ENCODE data around the gene POU6F2.
"Not testable (repeated sequence)": the region's sequence is repeated elsewhere in the genome, so short reads cannot be mapped to it uniquely, and the experiment has no call there.

Gene POU6F2

GRCh38 chr7:39001595-39001994, 23.9 kb downstream of the POU6F2 start:
- Histone ChIP-seq H3K27me3 (ENCODE audit: low read depth, low read length) (no peaks in the 10 kb centered on the region), H3K36me3 (ENCODE audit: control insufficient read depth in 1 of 2, insufficient read depth in 2 of 2, low read length in 2 of 2) (no peaks in the 10 kb centered on the region), H3K27ac (ENCODE audit: low read length) (no peak overlapping the region), H3K4me3 (ENCODE audit: low read depth in 1 of 2, low read length in 2 of 2) (no peak overlapping the region), H3K9me3 (ENCODE audit: control insufficient read depth in 1 of 2, low read length in 2 of 2) (no peaks in the 10 kb centered on the region), H3K4me1 (ENCODE audit: control insufficient read depth in 1 of 2, insufficient read depth in 2 of 2, low read length in 2 of 2) (no peaks in the 10 kb centered on the region)

GRCh38 chr7:39002755-39003154, 25.0 kb downstream of the POU6F2 start:
- no peaks in the 10 kb centered on the region for H3K36me3 ChIP-seq (ENCODE audit: control insufficient read depth in 1 of 2, insufficient read depth in 2 of 2, low read length in 2 of 2)
- H3K9me3 ChIP-seq (ENCODE audit: control insufficient read depth in 1 of 2, low read length in 2 of 2): no peaks in the 10 kb centered on the region
- no peak overlapping the region for H3K27ac ChIP-seq (ENCODE audit: low read length)
- no peaks in the 10 kb centered on the region for H3K27me3 ChIP-seq (ENCODE audit: low read depth, low read length)
- no peaks in the 10 kb centered on the region for H3K4me1 ChIP-seq (ENCODE audit: control insufficient read depth in 1 of 2, insufficient read depth in 2 of 2, low read length in 2 of 2)
- H3K4me3 ChIP-seq (ENCODE audit: low read depth in 1 of 2, low read length in 2 of 2): no peak overlapping the region

- Histone ChIP-seq H3K4me3 (ENCODE audit: low read depth in 1 of 2, low read length in 2 of 2) (no peak overlapping the region), H3K9me3 (ENCODE audit: control insufficient read depth in 1 of 2, low read length in 2 of 2) (no peaks in the 10 kb centered on the region), H3K27me3 (ENCODE audit: low read depth, low read length) (no peaks in the 10 kb centered on the region), H3K27ac (ENCODE audit: low read length) (no peak overlapping the region), H3K36me3 (ENCODE audit: control insufficient read depth in 1 of 2, insufficient read depth in 2 of 2, low read length in 2 of 2) (no peaks in the 10 kb centered on the region), H3K4me1 (ENCODE audit: control insufficient read depth in 1 of 2, insufficient read depth in 2 of 2, low read length in 2 of 2) (no peaks in the 10 kb centered on the region)
Observed at GRCh38 chr7:39005036-39005435, 27.3 kb downstream of the POU6F2 start.

GRCh38 chr7:39005461-39005860, 27.8 kb downstream of the POU6F2 start:
- H3K36me3 ChIP-seq (ENCODE audit: control insufficient read depth in 1 of 2, insufficient read depth in 2 of 2, low read length in 2 of 2): no peaks in the 10 kb centered on the region
- H3K4me3 ChIP-seq (ENCODE audit: low read depth in 1 of 2, low read length in 2 of 2): no peak overlapping the region
- H3K27me3 ChIP-seq (ENCODE audit: low read depth, low read length): no peaks in the 10 kb centered on the region
- no peaks in the 10 kb centered on the region for H3K9me3 ChIP-seq (ENCODE audit: control insufficient read depth in 1 of 2, low read length in 2 of 2)
- no peaks in the 10 kb centered on the region for H3K4me1 ChIP-seq (ENCODE audit: control insufficient read depth in 1 of 2, insufficient read depth in 2 of 2, low read length in 2 of 2)
- H3K27ac ChIP-seq (ENCODE audit: low read length): no peak overlapping the region

GRCh38 chr7:39013049-39013939, 35.6 kb downstream of the POU6F2 start:
- not testable (repeated sequence) for H3K9me3 ChIP-seq (ENCODE audit: control insufficient read depth in 1 of 2, low read length in 2 of 2); H3K36me3 ChIP-seq (ENCODE audit: control insufficient read depth in 1 of 2, insufficient read depth in 2 of 2, low read length in 2 of 2); H3K4me1 ChIP-seq (ENCODE audit: control insufficient read depth in 1 of 2, insufficient read depth in 2 of 2, low read length in 2 of 2); H3K27ac ChIP-seq (ENCODE audit: low read length); H3K27me3 ChIP-seq (ENCODE audit: low read depth, low read length); H3K4me3 ChIP-seq (ENCODE audit: low read depth in 1 of 2, low read length in 2 of 2)

GRCh38 chr7:39016609-39017008, 38.9 kb downstream of the POU6F2 start:
- Histone ChIP-seq H3K4me3 (ENCODE audit: low read depth in 1 of 2, low read length in 2 of 2) (no peak overlapping the region), H3K9me3 (ENCODE audit: control insufficient read depth in 1 of 2, low read length in 2 of 2) (no peaks in the 10 kb centered on the region), H3K27ac (ENCODE audit: low read length) (no peak overlapping the region), H3K36me3 (ENCODE audit: control insufficient read depth in 1 of 2, insufficient read depth in 2 of 2, low read length in 2 of 2) (no peaks in the 10 kb centered on the region), H3K27me3 (ENCODE audit: low read depth, low read length) (no peaks in the 10 kb centered on the region), H3K4me1 (ENCODE audit: control insufficient read depth in 1 of 2, insufficient read depth in 2 of 2, low read length in 2 of 2) (no peaks in the 10 kb centered on the region)

- Histone ChIP-seq H3K27me3 (ENCODE audit: low read depth, low read length) (no peaks in the 10 kb centered on the region), H3K4me3 (ENCODE audit: low read depth in 1 of 2, low read length in 2 of 2) (no peak overlapping the region), H3K36me3 (ENCODE audit: control insufficient read depth in 1 of 2, insufficient read depth in 2 of 2, low read length in 2 of 2) (no peaks in the 10 kb centered on the region), H3K9me3 (ENCODE audit: control insufficient read depth in 1 of 2, low read length in 2 of 2) (no peaks in the 10 kb centered on the region), H3K4me1 (ENCODE audit: control insufficient read depth in 1 of 2, insufficient read depth in 2 of 2, low read length in 2 of 2) (no peaks in the 10 kb centered on the region), H3K27ac (ENCODE audit: low read length) (no peak overlapping the region)
Observed at GRCh38 chr7:39017369-39017915, 39.7 kb downstream of the POU6F2 start.

- no peaks in the 10 kb centered on the region for H3K27me3 ChIP-seq (ENCODE audit: low read depth, low read length)
- H3K4me3 ChIP-seq (ENCODE audit: low read depth in 1 of 2, low read length in 2 of 2): no peak overlapping the region
- peaks cover 0 to 5% of the 10 kb centered on the region in 2 donors for H3K9me3 ChIP-seq (ENCODE audit: control insufficient read depth in 1 of 2, low read length in 2 of 2)
- no peak overlapping the region for H3K27ac ChIP-seq (ENCODE audit: low read length)
- H3K36me3 ChIP-seq (ENCODE audit: control insufficient read depth in 1 of 2, insufficient read depth in 2 of 2, low read length in 2 of 2): no peaks in the 10 kb centered on the region
- no peaks in the 10 kb centered on the region for H3K4me1 ChIP-seq (ENCODE audit: control insufficient read depth in 1 of 2, insufficient read depth in 2 of 2, low read length in 2 of 2)
Observed at GRCh38 chr7:39022796-39023195, 45.1 kb downstream of the POU6F2 start.

GRCh38 chr7:39027491-39027890, 49.8 kb downstream of the POU6F2 start:
- Histone ChIP-seq H3K27ac (ENCODE audit: low read length) (no peak overlapping the region), H3K36me3 (ENCODE audit: control insufficient read depth in 1 of 2, insufficient read depth in 2 of 2, low read length in 2 of 2) (no peaks in the 10 kb centered on the region), H3K27me3 (ENCODE audit: low read depth, low read length) (no peaks in the 10 kb centered on the region), H3K4me1 (ENCODE audit: control insufficient read depth in 1 of 2, insufficient read depth in 2 of 2, low read length in 2 of 2) (no peaks in the 10 kb centered on the region), H3K4me3 (ENCODE audit: low read depth in 1 of 2, low read length in 2 of 2) (no peak overlapping the region), H3K9me3 (ENCODE audit: control insufficient read depth in 1 of 2, low read length in 2 of 2) (peaks cover 0 to 5% of the 10 kb centered on the region in 2 donors)

GRCh38 chr7:39033885-39034624, 56.3 kb downstream of the POU6F2 start:
- H3K4me3 ChIP-seq (ENCODE audit: low read depth in 1 of 2, low read length in 2 of 2): no peak overlapping the region
- no peaks in the 10 kb centered on the region for H3K4me1 ChIP-seq (ENCODE audit: control insufficient read depth in 1 of 2, insufficient read depth in 2 of 2, low read length in 2 of 2)
- H3K27ac ChIP-seq (ENCODE audit: low read length): no peak overlapping the region
- H3K36me3 ChIP-seq (ENCODE audit: control insufficient read depth in 1 of 2, insufficient read depth in 2 of 2, low read length in 2 of 2): no peaks in the 10 kb centered on the region
- H3K27me3 ChIP-seq (ENCODE audit: low read depth, low read length): no peaks in the 10 kb centered on the region
- H3K9me3 ChIP-seq (ENCODE audit: control insufficient read depth in 1 of 2, low read length in 2 of 2): no peaks in the 10 kb centered on the region

GRCh38 chr7:39035156-39035555, 57.4 kb downstream of the POU6F2 start:
- no peaks in the 10 kb centered on the region for H3K36me3 ChIP-seq (ENCODE audit: control insufficient read depth in 1 of 2, insufficient read depth in 2 of 2, low read length in 2 of 2)
- no peak overlapping the region for H3K4me3 ChIP-seq (ENCODE audit: low read depth in 1 of 2, low read length in 2 of 2)
- H3K4me1 ChIP-seq (ENCODE audit: control insufficient read depth in 1 of 2, insufficient read depth in 2 of 2, low read length in 2 of 2): no peaks in the 10 kb centered on the region
- no peaks in the 10 kb centered on the region for H3K9me3 ChIP-seq (ENCODE audit: control insufficient read depth in 1 of 2, low read length in 2 of 2)
- no peaks in the 10 kb centered on the region for H3K27me3 ChIP-seq (ENCODE audit: low read depth, low read length)
- no peak overlapping the region for H3K27ac ChIP-seq (ENCODE audit: low read length)

Measured in muscle layer of duodenum (tissue), 2 donors.